NCI-H1436 (cell line): ENCODE measurements around the gene ITGA2B.
"Not testable (repeated sequence)": the region's sequence is repeated elsewhere in the genome, so short reads cannot be mapped to it uniquely, and the experiment has no call there.

Experiments used
- DNase-seq: peaks from one replicate; lab custom pipeline; 2025; lab: John Stamatoyannopoulos, UW

The ITGA2B gene

DNA sequence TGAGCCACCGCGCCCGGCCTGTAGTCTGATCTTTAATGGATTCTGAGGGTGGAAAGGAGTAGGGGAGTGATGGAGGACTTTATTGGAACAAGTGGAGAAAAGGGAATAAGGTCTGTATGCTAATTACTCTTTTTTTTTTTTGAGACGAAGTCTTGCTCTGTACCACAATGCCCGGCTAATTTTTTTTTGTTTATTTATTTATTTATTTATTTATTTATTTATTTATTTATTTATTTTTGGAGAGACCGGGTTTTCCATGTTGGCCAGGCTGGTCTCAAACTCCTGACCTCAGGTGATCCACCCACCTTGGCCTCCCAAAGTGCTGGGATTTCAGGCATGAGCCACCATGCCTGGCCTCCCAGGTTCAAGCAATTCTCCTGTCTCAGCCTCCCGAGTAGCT, 59.9 kb downstream of the ITGA2B start:
- DNase-seq: not testable (repeated sequence)

DNA sequence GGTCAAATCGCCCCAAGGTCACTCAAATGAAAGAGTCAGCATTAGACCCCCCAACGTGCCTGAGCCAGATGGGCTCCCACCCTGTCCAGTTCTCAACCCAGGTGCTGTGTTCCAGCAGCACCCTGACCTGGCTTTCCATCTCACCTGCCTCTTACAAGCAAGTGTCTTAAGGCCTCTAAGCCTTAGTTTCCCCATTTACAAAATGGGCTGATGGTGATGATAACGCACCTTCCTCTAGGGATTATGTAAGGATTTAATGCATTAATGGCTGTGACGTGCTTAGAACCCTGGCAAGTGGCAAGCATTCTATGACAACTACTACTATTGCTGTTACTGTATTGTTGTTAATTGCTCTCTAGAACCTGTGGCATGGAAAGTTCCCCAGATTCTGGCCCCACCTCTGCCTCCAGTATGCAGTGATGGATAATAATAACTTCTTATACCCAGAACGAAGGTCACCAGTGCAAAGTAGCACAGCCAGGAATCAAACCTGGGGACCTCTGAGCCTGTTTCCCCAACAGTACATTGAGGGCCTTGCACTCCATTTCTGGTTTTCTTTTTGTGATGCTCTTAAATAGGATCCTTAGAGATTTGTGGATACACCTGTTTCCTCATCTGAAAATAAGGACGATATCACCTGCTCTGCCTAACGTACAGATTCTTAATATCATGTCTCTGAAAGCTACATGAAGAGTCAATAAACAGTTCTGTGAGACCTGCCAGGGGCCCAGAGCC, 61.6 kb downstream of the ITGA2B start:
- DNase-seq: no peak

DNA sequence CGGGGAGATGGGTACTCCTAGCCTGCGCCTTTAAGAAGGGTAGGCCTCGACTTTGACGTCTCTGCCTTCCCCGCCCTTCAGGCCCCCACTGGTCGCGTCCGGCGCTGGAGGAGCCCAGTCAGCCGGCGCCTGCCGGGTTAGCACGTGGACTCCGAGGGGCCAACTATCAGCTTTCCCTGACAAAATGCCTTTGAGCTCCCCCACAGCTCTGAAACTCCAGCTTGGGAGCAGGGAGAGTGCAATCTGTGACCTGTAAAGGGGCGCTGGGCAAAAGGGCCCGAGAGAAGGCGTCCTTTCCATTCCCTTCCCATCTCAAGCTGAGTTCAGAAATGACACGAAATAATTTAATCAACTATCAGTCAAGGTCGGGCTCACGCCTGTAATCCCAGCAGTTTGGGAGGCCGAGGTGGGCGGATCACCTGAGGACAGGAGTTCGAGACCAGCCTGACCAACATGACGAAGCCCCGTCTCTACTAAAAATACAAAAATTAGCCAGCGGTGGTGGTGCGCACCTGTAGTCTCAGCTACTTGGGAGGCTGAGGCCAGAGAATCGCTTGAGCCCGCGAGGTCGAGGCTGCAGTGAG, 62.5 kb downstream of the ITGA2B start:
- peak; percentile 97 for DNase-seq

DNA sequence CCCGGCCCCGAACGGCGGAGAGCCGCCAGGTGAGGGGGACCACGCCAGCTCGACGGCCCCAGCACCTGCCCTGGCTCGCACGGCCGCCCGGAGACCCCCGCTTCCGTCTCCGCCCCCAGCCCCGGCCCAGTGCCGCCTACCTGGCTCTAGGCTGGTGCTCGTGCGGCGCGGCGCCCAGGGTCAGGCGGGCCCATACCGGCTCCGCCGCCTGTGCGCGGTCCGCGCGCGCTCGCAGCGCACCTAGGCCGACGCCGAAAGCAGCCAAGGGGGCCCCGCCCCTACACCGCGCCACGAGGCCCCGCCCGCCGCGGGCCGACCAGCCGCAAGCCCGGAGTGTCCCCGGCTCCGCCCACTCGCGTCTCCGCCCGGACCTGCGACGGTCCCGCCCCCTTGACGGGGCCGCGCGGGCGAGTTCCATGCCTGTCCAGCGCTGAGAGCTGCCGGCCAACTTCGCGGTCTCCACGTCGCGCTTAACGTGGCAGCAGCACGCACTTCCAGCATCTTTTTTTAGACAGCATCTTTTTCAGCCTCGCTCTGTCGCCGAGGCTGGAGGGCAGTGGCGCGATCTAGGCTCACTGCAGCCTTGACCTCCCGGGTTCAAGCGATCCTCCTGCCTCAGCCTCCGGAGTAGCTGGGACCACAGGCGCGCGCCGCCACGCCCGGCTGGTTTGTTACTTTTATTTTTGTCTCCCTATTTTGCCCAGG, 64.7 kb downstream of the ITGA2B start, which contains the start of gene SLC25A39:
Gene SLC25A39 (minus strand): TSS at position 253 of the 705 bp plus-strand sequence. CDS start 1,261 bp downstream, outside the sequence.
- DNase-seq: peak; percentile 96

DNA sequence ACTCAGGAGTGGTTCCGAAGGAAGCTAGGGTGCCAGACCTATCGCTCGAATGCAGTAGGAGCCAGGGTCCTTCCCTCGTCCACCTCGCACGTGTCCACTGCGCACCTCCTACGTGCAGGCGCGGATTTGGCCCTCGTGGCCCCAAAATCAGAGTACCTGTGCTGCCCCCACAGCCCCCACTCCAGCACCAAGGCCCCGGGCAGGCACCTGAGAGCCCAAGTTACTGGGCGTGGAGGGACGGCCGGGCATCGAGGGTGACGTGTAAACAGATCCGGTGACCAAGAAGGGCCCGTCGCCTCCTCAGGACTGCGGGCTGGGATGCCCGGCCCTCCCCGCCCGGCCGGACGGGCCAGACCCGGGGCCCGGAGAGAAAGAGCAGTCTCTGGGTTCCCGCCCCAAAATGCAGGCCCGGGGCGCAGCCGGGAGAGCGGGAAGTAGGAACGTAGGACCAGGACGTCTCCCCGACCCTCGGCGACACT, 65.3 kb downstream of the ITGA2B start:
- DNase-seq: no peak

DNA sequence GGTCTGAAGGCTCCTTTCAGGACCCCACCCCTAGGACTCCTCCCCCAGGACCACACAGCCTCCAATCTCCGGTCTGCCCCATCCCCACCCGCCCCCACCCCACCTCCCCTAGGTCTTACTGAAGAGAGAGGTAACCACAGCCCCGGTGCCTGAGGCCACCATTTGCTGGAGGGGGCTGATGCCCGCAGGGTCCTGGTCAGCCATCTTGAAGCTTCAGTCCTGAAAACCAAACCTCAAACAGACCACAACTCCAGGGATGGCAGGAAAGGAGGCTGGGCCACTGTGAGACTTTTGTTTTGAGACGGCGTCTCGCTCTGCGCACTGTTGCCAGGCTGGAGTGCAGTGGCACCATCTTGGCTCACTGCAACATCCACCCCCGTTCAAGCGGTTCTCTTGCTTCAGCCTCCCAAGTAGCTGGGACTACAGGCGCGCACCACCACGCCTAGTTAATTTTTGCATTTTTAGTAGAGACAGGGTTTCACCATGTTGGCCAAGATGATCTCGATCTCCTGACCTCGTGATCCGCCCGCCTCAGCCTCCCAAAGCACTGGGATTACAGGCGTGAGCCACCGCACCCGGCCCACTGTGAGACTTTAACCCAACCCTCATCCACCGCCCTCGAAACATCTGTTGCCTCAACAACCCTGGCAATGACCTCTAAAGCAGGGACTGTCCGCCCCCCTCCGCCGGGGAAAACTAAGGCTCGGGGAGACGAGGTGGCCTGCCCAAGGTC, 65.9 kb downstream of the ITGA2B start:
- DNase-seq: no peak

DNA sequence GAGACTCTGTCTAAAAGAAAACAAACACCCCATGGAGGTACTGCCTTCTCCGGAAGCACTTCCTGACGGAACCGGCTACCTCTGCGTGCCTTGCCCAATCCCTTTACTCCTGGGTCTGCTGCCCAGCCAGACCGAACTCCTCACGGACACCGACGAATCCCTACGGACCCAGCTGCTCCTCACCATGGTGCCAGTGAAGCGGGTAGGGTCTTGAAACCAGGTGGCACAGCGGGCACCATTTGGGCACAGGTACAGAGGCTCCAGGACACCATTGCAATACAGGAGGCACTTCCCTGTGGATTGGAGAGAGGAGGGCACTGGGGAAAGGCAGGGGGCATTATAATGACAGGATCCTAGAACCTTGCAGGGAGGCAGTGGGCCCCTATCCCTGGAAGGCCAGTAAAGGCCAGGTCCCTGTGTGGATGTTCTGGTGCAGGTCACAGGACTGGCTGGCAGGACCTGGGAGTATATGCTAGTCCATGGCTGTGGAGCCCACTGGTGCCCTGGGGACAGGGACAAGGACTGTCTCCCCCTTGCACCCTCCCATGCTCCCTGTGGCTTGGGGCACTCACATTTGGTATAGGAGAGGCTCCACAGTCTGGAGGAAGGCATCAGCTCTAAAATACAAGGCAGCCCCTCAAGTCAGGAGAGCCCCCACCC, 67.1 kb downstream of the ITGA2B start:
- no peak for DNase-seq
